Measurements from ENCODE around the gene CARHSP1. TPM values are rescaled to one million over a fixed set of nuclear protein-coding genes. Genes with fewer than 3 reads are reported as not detected.
"Not testable (repeated sequence)": the region's sequence is repeated elsewhere in the genome, so short reads cannot be mapped to it uniquely, and the experiment has no call there.

Gene CARHSP1
- total RNA-seq, 1 experiment from 2014 or later: 220 TPM

DNA sequence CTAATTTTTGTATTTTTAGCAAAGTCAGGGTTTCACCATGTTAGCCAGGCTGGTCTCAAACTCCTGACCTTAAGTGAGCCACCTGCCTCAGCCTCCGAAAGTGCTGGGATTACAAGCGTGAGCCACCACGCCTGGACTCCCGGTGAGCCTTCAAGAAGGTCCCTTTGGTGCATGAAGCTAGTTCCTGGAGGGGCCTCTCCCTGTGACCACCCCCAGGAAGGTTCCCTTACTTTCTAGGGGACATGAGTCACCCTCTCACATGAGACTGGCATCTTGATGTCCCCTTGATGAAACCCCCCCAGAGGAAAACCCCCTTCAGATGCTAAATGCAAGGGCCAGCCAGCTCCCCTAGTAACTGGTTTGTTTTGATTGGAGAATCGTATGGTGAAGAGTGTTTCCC, 12.8 kb downstream of the CARHSP1 start:
- DNase-seq (ENCODE audit: low read depth): no peak

DNA sequence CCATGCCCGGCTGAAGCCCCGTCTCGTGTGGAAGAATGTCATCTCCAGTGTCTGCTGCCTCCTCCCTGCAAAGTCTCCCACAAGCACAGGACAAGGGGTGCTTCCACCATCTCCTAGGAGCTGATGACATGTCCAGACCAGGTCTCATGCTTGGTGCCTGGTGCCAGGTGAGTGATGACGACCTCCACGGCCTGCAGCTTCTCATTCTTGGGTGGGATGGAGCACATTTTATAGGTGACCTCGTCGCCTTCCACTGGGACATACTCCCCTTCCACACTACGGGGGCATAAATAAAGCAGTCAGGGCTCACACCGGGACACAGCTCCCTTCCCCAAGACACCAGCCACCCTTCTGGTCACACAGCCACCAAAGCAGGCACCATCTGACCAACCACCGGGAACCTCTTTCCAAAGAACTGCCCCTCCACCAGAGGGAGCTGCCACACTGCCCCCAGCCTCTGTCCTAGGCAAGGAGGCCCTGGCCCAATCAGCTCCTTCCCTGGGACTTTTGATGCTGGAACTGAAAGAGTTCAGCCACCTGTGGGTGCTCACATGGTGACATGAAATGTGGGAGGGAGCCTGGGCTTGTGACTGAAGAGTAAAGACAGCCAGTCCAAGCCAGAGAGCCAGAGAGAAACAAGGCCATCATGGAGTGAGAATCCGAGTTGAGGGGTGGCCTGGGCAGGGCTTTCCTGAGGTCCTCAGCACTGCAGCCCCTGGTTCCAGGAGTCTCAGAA, 13.6 kb downstream of the CARHSP1 start:
- DNase-seq (ENCODE audit: low read depth): no peak

DNA sequence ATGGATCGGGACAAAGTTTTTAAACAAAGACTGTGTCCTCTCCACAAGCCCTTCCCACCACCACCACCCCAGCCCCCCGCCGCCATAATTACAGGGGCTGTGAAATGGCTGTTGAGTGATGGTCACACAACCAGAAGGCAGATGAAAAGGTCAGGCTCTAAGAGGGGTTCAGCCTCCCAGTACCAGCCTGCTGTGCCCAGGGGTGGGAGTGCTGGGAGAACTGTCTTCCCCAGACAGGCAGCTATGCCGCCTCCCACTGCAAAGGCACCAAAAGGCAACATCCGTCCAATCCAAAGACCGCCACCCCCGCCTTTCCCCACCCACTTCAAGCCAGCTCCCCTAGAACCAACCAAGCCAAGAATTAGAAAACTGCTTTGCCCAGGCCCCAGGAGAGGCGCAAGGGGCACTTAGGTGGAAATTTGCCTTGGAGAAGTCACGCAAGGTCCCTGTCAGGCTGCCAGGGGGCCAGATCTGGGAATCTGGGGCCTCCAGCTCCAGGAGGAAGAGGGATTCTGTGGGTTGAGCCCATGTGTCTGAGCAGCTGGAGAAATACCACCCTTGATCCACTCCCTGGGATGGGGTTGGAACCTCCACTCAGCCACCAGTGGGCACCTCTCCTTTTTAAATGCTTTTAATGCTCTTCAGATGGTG, 14.4 kb downstream of the CARHSP1 start:
- DNase-seq (ENCODE audit: low read depth): no peak

DNA sequence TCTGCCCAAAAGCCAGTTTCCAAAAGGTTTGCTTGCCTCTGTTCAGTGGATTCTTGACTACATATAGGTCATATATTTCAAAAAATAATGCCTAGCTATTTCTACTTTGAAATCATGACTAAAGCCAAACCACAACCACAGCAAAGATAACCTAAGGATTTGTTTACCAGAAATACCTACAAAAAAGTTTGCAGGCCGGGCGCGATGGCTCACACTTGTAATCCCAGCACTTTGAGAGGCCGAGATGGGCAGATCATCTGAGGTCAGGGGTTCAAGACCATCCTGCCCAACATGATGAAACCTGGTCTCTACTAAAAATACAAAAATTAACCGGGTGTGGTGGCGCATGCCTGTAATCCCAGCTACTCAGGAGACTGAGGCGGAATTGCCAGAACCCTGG, 15.2 kb downstream of the CARHSP1 start:
- DNase-seq (ENCODE audit: low read depth): no peak

DNA sequence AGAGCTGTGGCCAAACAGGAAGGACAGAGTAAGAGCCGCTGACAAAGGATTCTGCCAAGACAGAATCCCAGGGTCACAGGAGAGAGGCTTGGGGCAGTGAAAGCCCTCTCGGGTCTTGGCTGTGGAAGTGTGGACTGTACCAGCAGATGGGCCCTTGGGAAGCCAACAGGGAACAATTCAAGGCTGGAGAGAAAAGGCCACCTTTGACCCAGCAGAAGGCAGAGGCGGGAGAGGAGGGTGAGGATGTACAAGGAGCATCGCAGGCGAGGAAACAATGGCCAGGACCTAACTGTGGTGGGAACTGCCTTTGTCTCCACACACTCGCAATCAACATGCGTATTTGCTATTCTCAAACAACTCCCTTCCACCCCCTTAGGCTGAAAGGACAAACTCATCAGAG, 15.7 kb downstream of the CARHSP1 start:
- no peak for DNase-seq (ENCODE audit: low read depth)

DNA sequence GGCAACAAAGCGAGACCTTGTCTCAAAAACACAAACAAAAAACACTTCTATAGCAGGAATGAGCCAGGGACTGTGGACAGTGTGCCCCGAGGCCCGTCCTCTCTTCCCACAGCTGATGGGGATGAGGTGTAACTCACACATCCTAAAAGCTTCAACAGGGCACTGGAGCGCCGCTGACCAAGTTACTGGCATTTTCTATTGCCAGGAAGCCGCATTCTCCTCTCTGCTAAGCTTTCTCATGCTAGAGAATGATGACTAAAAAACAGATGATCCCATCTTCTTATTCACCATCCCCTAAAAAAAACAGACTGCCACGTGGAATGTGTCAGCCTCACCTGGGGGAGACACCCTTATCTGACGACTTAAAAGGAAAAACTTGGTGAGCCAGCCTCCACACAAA, 16.3 kb downstream of the CARHSP1 start:
- DNase-seq (ENCODE audit: low read depth): no peak

DNA sequence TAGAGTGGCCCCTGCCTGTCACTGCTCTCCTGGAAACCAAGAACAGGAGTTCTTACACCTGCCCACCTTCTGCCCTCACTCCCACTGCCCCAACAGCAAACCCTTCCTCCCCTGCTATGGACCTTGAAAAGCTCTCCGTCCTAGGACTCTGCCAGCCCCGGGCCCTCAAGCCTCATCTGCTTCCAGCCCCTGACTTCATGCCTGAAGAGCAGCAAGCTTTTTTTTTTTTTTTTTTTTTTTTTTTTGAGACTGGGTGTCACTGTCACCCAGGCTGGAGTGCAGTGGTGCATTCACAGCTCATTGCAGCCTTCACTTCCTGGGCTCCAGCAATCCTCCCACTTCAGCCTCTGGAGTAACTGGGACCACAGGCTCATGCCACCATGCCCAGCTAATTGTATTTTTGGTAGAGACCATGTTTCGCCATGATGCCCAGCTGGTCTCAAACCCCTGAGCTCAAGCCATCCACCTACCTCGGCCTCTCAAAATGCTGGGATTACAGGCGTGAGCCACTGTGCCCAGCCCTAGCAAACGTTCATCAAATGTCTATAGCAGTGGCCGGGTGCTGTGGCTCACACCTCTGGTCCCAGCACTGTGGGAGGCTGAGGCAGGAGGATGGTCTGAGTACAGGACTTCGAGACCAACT, 16.9 kb downstream of the CARHSP1 start:
- DNase-seq (ENCODE audit: low read depth): no peak

DNA sequence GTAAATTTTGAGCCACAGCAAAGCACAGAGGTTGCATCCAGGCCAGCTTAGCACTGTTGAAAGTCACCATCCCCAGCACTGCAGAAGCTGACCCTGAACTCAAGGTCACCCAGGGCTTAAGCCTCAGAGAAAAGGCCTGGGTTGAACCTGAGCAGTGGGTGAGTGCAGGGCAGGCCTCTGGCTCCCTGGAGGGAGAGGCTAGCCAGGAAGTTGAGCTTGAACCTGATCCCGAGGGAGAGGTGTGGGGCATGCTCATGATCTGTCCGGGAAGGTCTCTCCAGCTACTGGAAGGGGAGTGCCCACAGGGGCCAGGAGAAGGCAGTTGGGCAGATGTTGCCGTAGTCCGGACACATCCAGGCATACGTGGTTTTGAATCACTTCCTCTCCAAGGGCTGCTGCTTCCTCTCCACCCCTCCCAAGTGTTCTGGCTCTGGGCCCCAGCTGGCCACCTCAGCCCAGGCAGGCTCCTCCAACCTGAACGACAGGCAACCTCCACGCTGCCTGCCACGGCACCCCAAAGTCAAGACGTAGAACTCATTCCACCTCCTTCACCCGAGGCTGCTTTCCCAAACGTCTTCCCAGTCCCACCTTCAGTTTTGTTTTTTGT, 18.4 kb downstream of the CARHSP1 start:
- DNase-seq (ENCODE audit: low read depth): peak; percentile 94

DNA sequence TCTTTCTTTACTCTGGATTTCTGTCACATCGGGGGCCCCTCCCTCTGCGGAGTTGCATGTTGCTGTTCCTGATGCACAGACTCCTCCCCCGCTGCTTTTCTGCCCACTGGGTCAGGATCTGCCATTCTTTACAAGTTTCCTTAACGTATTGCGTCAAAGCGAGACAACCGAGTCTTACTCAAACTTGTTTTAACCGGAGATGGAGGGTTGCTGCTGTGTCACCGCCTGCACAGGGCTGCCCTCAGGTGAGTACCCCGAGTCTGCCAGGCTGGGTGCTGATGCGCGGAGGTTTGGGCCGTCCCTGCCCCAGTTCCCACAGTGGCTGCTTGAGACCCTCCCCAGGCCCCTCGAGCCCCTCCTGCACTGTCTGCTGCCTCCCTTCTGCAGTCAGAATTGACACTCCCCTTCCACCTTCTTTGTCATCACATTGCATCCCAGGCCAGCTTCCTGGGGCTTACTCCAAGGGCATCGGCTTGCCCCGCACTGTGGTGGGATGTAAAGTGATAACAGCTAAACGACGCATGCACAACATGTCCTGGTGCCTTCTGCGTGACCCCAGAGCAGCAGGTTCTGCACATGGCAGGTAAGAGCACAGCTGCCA, 19.3 kb downstream of the CARHSP1 start:
- no peak for DNase-seq (ENCODE audit: low read depth)

DNA sequence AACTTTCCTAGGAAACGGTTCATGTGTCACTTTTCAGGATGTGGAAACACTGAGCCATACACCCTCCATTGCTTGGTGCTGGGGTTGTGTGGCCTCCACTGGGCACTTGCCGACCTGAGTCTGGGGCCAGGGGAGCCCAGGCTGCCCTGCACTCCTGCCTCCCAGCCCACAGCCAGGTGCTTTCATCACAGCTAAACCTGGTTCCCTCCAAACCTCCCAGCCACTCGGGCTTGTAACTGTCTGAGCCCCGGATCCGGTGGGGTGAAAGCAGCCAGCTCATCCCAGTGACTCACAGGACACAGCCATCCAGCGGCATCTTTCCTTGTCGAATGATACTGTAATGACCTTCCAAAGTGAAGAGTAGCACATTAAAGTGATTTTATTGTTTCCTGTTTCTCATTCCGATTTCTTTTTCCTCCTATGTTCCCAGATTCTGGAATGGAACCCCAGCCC, 19.8 kb downstream of the CARHSP1 start:
- peak; percentile 85 for DNase-seq (ENCODE audit: low read depth)

DNA sequence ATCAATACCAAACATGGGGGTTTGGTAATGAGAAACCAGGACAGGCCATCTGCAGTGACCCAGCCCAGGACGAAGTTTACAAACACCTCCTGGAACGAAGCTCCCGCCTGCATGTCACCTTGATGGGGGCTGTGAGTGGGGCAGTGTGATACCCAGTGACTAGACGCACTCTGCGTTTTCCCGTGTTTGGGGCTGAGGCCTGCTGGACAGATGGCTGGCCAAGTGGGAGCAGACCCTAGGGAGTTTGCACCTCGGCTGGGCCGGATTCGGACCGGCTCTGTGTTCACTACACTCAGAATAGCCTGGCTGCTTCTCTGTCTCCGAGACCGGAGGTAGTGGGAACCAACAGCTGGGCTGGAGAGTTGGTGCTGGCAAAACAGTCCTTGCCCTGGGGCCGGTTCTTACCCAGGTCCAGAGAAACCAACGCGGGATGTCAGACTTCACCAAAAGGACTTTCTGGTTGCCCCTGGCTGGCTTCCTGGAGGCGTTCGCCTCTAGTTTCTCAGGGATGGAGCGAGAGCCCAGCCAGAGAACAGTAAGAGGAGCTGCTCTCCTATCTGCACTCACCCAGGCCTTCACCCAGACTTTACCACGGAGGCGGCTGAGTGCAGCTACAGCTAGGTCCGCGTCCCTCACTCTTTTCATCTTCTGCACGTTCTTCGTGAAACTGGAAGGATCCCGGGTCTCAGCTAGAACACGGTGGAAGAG, 20.4 kb downstream of the CARHSP1 start:
- no peak for DNase-seq (ENCODE audit: low read depth)

DNA sequence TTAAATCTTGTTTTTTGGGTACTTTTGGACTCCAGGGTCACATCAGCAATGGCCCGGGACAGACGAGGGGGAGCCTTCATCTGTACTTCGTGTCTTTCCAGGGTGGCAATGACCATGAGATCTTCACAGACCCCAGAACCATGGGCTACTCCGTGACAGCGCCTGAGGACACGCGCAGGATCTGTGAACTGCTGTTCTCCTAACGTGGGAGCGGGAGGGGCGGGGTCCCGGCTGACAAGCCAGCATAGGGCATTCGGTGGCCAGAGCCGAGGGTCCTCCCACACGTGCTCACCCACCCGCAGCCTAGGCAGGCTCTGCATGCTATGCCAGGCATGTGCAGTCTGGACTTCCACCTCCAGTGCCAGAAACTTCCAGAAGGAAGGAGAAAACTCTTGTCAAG, 21.2 kb downstream of the CARHSP1 start:
- DNase-seq (ENCODE audit: low read depth): no peak

DNA sequence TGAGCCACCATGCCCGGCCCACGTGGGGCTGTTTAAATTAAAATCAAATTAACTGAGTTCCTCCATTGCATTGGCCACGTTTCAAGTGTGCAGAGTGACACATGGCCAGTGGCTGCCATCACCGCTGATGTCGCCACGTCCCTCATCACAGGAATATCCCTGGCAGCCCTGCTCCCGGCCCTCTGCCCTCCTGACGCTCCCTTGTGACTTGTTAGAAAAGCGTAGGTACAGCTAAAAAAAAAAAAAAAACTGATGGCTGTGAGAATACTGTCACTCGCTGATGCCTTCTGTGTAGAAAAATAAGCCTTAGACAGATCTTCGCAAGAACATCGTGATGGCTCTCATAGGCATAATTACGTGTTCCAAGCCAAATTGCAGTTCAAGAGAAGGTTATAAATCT, 21.7 kb downstream of the CARHSP1 start:
- DNase-seq (ENCODE audit: low read depth): no peak

DNA sequence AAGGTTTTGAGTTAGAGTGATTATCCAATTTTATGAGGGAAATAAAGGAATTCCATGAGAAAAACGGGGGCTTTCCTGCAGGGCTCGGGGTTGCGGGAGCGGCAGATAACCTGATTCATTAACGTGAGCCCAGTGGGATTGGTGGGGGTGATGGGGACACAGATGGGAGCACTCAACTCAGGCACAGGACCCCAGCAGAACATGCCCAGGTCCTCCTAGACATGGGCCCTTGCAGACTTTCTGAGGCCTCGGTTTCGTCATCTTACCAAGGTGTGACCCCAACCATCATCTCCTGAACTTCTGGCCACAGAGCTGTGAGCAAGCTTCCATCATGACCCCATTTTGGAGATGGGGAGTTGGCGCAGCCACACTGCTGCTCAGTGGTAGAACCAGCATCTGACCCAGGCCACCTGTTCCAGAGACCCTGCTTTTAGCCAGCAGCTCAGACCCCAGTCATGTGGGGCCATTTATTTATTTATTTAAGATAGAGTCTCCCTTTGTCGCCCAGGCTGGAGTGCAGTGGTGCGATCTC, 22.3 kb downstream of the CARHSP1 start:
- DNase-seq (ENCODE audit: low read depth): no peak

DNA sequence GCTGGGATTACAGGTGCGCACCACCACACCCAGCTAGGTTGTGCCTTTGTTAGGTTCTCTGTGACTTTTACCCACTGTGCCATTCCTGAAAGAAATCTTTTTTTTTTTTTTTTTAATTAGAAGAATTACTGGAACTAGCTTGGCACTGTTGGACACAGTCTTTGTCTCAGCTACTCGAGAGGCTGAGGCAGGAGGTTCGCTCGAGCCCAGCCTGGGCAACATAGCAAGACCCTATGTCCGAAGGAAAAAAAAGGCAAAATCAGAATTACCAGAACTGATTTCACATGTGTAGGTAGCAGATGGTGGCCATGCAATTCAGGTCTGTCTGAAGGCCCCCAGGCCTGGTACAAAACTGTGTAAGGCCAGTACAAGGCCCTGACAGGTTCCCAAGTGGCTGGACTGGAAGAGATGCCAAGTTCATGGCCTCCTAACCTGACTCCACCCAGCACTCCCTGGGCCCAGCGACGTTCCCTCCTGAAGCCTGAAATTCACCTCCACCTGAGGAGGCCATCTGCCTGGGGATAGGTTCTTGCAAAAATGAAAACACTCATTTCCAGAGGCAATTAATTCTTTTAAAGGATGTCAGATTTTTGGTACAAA, 23.0 kb downstream of the CARHSP1 start:
- no peak for DNase-seq (ENCODE audit: low read depth)

DNA sequence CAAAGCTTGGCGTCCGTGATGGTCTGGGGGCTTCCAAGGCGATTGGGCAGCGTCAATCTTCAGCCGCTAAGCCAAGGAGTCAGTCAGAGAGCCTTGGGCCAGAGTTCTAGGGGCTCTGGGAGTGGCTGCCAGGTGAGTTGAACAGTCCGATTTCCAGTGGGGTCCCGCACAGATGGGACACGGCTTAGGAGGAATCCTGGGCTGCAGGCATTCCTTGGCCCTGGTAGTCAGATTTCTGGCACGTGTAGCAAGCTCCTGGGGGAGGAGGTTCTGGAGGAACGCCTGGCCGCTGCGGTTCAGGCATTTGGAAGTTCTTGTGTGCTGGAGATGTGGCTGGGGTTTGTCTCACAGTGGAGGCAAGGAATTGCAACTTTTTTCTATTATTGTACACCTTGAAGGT, 25.5 kb downstream of the CARHSP1 start:
- not testable (repeated sequence) for DNase-seq (ENCODE audit: low read depth)

DNA sequence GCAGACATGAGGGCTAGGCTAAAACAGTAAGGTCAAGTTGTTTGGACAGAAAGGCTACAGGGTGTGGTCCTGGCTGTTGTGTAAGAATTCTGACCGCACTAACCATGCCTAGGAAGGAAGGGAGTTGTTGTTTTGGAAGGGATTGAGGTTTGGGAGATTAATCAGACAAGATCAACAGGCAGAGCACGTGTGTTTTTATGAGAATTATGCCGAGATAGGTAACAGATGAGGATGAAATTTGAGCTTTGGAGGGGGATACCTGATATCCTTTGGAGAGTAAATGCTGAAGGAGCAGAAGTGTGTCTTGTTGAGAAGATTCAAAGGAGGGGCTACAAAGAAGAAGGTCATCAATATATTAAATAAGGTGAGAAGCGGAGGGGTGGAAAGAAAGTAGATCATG, 26.8 kb downstream of the CARHSP1 start:
- not testable (repeated sequence) for DNase-seq (ENCODE audit: low read depth)

DNA sequence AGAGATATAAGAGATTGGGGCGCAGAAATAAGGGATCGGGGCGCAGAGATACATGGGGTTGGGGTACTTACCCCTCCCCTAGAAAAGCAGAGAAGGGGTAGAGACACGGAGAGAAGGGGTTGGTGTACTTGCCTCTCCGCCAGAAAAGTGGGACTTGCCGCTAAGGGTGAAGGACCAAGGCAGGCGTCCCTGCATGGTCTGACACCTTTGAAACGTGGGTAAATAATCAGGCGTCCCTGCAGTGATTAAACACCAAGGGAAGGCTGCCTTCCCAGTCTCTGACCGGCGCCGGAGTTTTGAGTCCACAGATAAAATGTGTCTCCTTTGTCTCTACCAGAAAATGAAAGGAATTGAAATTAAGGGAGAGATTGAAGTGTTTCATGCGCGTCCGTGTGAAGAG, 31.2 kb downstream of the CARHSP1 start:
- DNase-seq (ENCODE audit: low read depth): not testable (repeated sequence)

DNA sequence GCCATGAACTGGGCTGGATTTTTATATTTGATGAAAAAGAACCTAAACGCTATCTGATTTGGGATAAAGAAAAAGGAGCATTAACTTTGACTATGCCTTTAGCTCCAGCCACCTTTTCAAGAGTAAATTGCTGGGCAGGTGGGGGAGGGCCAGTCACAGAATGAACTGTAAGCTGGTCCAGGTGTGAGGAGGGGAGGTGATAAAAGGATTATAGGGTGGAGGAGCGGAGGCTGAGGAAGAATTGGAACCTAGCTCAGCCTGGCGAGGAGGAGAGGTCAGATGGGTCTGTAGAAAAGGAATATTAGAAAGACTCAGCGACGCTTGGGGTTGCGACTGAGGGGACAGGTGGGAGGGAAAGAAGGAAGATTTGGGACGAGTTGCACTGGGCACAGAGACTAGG, 32.0 kb downstream of the CARHSP1 start:
- not testable (repeated sequence) for DNase-seq (ENCODE audit: low read depth)

DNA sequence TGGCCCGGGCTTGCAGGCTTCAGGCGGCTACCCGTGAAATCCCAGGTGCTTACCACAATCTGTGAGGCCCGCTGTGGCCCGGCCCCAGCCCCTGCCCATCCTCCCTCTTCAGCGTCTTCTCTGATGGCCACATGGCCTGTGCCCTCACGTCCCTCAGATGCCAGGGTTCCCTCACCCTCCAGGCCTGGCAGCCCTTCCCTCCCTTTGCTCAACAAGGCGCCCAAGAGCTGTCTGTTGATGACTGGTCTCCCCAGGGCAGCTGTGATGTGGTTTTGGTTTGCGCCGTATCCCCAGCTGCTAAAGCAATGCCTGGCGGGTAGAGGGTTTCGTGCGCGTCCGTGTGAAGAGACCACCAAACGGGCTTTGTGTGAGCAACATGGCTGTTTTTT, 36.1 kb downstream of the CARHSP1 start:
- peak; percentile 20 for DNase-seq (ENCODE audit: low read depth)

Data from LHCN-M2 (cell line).